SK-N-MC (cell line): ENCODE measurements around the gene BAZ2A.
A peak's percentile ranks its signal among the peaks of the same experiment; 100 is the strongest.

Experiments used
- DNase-seq: peaks from one replicate; pipeline ENCODE4 v3.0.0-alpha.2; 2011; ENCODE audit warnings: low read depth, low spot score
- H3K27ac ChIP-seq: fragments of 200-600 bp; sonication (generic); 2 replicates; pipeline ENCODE4 v1.5.1; 2016; ENCODE audit warnings: mixed run types
- H3K36me3 ChIP-seq: fragments of 200-600 bp; sonication (generic); 2 replicates; pipeline ENCODE4 v1.6.1; 2017; ENCODE audit warnings: antibody characterized with exemption, low read length, mixed read lengths; ENCODE audit not compliant: insufficient read depth
- H3K4me3 ChIP-seq: fragments of 200-600 bp; sonication (generic); 2 replicates; pipeline ENCODE4 v1.5.1; 2016
- H3K9ac ChIP-seq: fragments of 200-600 bp; sonication (generic); 2 replicates; pipeline ENCODE4 v1.8.0; 2017; ENCODE audit warnings: mixed run types, mixed read lengths; ENCODE audit not compliant: insufficient read length
- H3K9me3 ChIP-seq: fragments of 200-600 bp; sonication (generic); 2 replicates; pipeline ENCODE4 v1.6.1; 2017; ENCODE audit warnings: low read depth, mild to moderate bottlenecking, antibody characterized with exemption, low read length, moderate library complexity, mixed read lengths
- EZH2 ChIP-seq: fragments of 200-600 bp; sonication (generic); IDR thresholded peaks from one replicate; pipeline ENCODE4 v1.6.1; 2017; ENCODE audit warnings: antibody characterized with exemption
- FOXP2 ChIP-seq: optimal IDR thresholded peaks from 2 replicates; pipeline ENCODE3; 2011; ENCODE audit warnings: mild to moderate bottlenecking, moderate library complexity; ENCODE audit not compliant: insufficient read depth; ENCODE audit errors: extremely low read length, control extremely low read depth
- POLR2AphosphoS5 ChIP-seq: IDR thresholded peaks from 2 replicates; pipeline ENCODE4 v1.6.1; 2012; ENCODE audit warnings: mild to moderate bottlenecking, low read depth, low read length, borderline replicate concordance

The BAZ2A gene

GRCh38 chr12:56630180-56630632, at the start of gene BAZ2A:
BAZ2A (minus strand) TSS chr12:56630326; CDS start chr12:56617530, 12,796 bp downstream.
- TF ChIP-seq EZH2, result no peak
- TF ChIP-seq POLR2AphosphoS5, result no peak
- TF ChIP-seq FOXP2, result no peak
- H3K36me3 ChIP-seq, result peaks cover 15% of the 10 kb centered on the region
- no peak for DNase-seq
- no peaks in the 10 kb centered on the region for H3K9me3 ChIP-seq
- peak within 1 kb of the TSS; percentile 86 for H3K27ac ChIP-seq
- H3K4me3 ChIP-seq, result peak within 1 kb of the TSS; percentile 98
- H3K9ac ChIP-seq, result peak within 1 kb of the TSS; percentile 96

GRCh38 chr12:56678852-56679251, 48.7 kb upstream of the BAZ2A start:
- no peak overlapping the region for H3K4me3 ChIP-seq
- TF ChIP-seq FOXP2 (no peak), POLR2AphosphoS5 (no peak), EZH2 (no peak)
- no peak overlapping the region for H3K9ac ChIP-seq
- H3K27ac ChIP-seq, result peak overlapping the region; percentile 60
- H3K36me3 ChIP-seq, result peaks cover 63% of the 10 kb centered on the region
- DNase-seq, result no peak
- H3K9me3 ChIP-seq, result no peaks in the 10 kb centered on the region

- H3K9me3 ChIP-seq, result no peaks in the 10 kb centered on the region
- H3K4me3 ChIP-seq, result no peak overlapping the region
- H3K36me3 ChIP-seq, result peaks cover 67% of the 10 kb centered on the region
- H3K27ac ChIP-seq, result peak overlapping the region; percentile 39; the same call in 1 of the 2 replicates
- no peak for DNase-seq
- H3K9ac ChIP-seq, result no peak overlapping the region
- no peak for TF ChIP-seq FOXP2
- no peak; the same call in 1 of the 2 replicates for TF ChIP-seq POLR2AphosphoS5
- TF ChIP-seq EZH2, result no peak
These were observed 47.6 kb upstream of the BAZ2A start for GRCh38 chr12:56677680-56678079.

- Histone ChIP-seq H3K4me3 (no peak overlapping the region), H3K9me3 (no peaks in the 10 kb centered on the region), H3K9ac (no peak overlapping the region), H3K27ac (peak overlapping the region; percentile 49; the same call in 1 of the 2 replicates), H3K36me3 (peaks cover 67% of the 10 kb centered on the region)
- DNase-seq, result no peak
- TF ChIP-seq FOXP2, result no peak
- TF ChIP-seq POLR2AphosphoS5, result no peak
- TF ChIP-seq EZH2, result no peak
These were observed 46.9 kb upstream of the BAZ2A start for GRCh38 chr12:56676851-56677580.

GRCh38 chr12:56671608-56672007, 41.5 kb upstream of the BAZ2A start:
- H3K9ac ChIP-seq, result no peak overlapping the region
- no peaks in the 10 kb centered on the region for H3K9me3 ChIP-seq
- TF ChIP-seq EZH2 (no peak), POLR2AphosphoS5 (no peak), FOXP2 (no peak)
- no peak overlapping the region for H3K4me3 ChIP-seq
- peaks cover 80% of the 10 kb centered on the region for H3K36me3 ChIP-seq
- peak overlapping the region; percentile 6; the same call in 1 of the 2 replicates for H3K27ac ChIP-seq
- no peak for DNase-seq

- Histone ChIP-seq H3K9ac (no peak overlapping the region), H3K9me3 (no peaks in the 10 kb centered on the region), H3K4me3 (no peak overlapping the region), H3K36me3 (peaks cover 87% of the 10 kb centered on the region), H3K27ac (no peak overlapping the region; the same call in 1 of the 2 replicates)
- TF ChIP-seq FOXP2 (no peak), POLR2AphosphoS5 (no peak; the same call in 1 of the 2 replicates), EZH2 (no peak)
- DNase-seq, result no peak
These were observed 40.7 kb upstream of the BAZ2A start for GRCh38 chr12:56670836-56671235.

GRCh38 chr12:56668197-56668457, 38.0 kb upstream of the BAZ2A start:
- no peak for DNase-seq
- H3K27ac ChIP-seq, result 0 out of 2 replicates have a peak overlapping the region, but pooled peaks have one; percentile 42
- peaks cover 97% of the 10 kb centered on the region for H3K36me3 ChIP-seq
- no peak overlapping the region for H3K4me3 ChIP-seq
- H3K9me3 ChIP-seq, result no peaks in the 10 kb centered on the region
- no peak for TF ChIP-seq POLR2AphosphoS5
- no peak for TF ChIP-seq FOXP2
- no peak for TF ChIP-seq EZH2
- H3K9ac ChIP-seq, result no peak overlapping the region

- Histone ChIP-seq H3K4me3 (no peak overlapping the region), H3K9ac (no peak overlapping the region), H3K27ac (no peak overlapping the region), H3K9me3 (no peaks in the 10 kb centered on the region), H3K36me3 (peaks cover 48% of the 10 kb centered on the region)
- no peak for TF ChIP-seq EZH2
- TF ChIP-seq POLR2AphosphoS5, result no peak
- no peak for TF ChIP-seq FOXP2
- DNase-seq, result no peak
These were observed 32.0 kb upstream of the BAZ2A start for GRCh38 chr12:56661979-56662638.

- Histone ChIP-seq H3K27ac (no peak overlapping the region; the same call in 1 of the 2 replicates), H3K9ac (no peak overlapping the region), H3K4me3 (no peak overlapping the region), H3K36me3 (peaks cover 43% of the 10 kb centered on the region), H3K9me3 (no peaks in the 10 kb centered on the region)
- no peak for DNase-seq
- no peak for TF ChIP-seq POLR2AphosphoS5
- no peak for TF ChIP-seq FOXP2
- no peak for TF ChIP-seq EZH2
These were observed 31.4 kb upstream of the BAZ2A start for GRCh38 chr12:56661560-56661959.
